Astrocyte of the hippocampus (primary cell): ENCODE data around the gene ATP11A.
"Not testable (repeated sequence)": the region's sequence is repeated elsewhere in the genome, so short reads cannot be mapped to it uniquely, and the experiment has no call there.

ENCODE experiments used
- DNase-seq: peaks from one replicate; pipeline ENCODE4 v3.0.0; 2011; ENCODE audit warnings: low read depth, low spot score

Gene ATP11A

GRCh38 chr13:112774829-112775565 lies 85.2 kb downstream of the ATP11A start:
- no peak for DNase-seq

GRCh38 chr13:112775791-112776279 lies 86.0 kb downstream of the ATP11A start:
- DNase-seq, result no peak

GRCh38 chr13:112776354-112776753 lies 86.5 kb downstream of the ATP11A start:
- no peak for DNase-seq

- DNase-seq, result no peak
These were observed 87.1 kb downstream of the ATP11A start for GRCh38 chr13:112776971-112777370.

- no peak for DNase-seq
These were observed 88.0 kb downstream of the ATP11A start for GRCh38 chr13:112777637-112778406.

- DNase-seq, result peak; percentile 39
These were observed 90.2 kb downstream of the ATP11A start for GRCh38 chr13:112779856-112780604.

- peak; percentile 47 for DNase-seq
These were observed 91.4 kb downstream of the ATP11A start for GRCh38 chr13:112781287-112781686.

- DNase-seq, result peak; percentile 88
These were observed 92.1 kb downstream of the ATP11A start for GRCh38 chr13:112781881-112782361.

- DNase-seq, result peak; percentile 56
These were observed 92.7 kb downstream of the ATP11A start for GRCh38 chr13:112782429-112783010.

GRCh38 chr13:112783135-112783977 lies 93.5 kb downstream of the ATP11A start:
- peak; percentile 73 for DNase-seq

- DNase-seq, result no peak
These were observed 94.1 kb downstream of the ATP11A start for GRCh38 chr13:112783978-112784371.

GRCh38 chr13:112784811-112785482 lies 95.1 kb downstream of the ATP11A start:
- DNase-seq, result no peak

GRCh38 chr13:112785483-112785856 lies 95.6 kb downstream of the ATP11A start:
- no peak for DNase-seq

- DNase-seq, result not testable (repeated sequence)
These were observed 97.0 kb downstream of the ATP11A start for GRCh38 chr13:112786810-112787209.

- no peak for DNase-seq
These were observed 101.2 kb downstream of the ATP11A start for GRCh38 chr13:112790735-112791641.

- no peak for DNase-seq
These were observed 102.0 kb downstream of the ATP11A start for GRCh38 chr13:112791663-112792440.

GRCh38 chr13:112792511-112792910 lies 102.7 kb downstream of the ATP11A start:
- DNase-seq, result no peak
